K562 (cell line): ENCODE data around the gene COL26A1. TPM values are rescaled to one million over a fixed set of nuclear protein-coding genes. Genes with fewer than 3 reads are reported as not detected.
A peak's percentile ranks its signal among the peaks of the same experiment; 100 is the strongest.

Experiments
- ATAC-seq: fragments of 200-7000 bp; cut with Tn5 transposase; 3 replicates; pipeline ENCODE4 v1.9.1; 2020; ENCODE audit warnings: moderate library complexity
- BruUV-seq: library from RNA; stranded (reverse); fragments of 400-500 nt; replicated peaks from 2 replicates; lab custom pipeline; 2021; lab: Mats Ljungman, UMichigan
- CTCF ChIA-PET: fragments of 300-600 bp; formaldehyde crosslinking; extraction: SDS; loops from one replicate; lab custom pipeline; 2021; ENCODE audit warnings: low intra/inter-chr PET ratio; lab: Yijun Ruan, JAX
- POLR2A ChIA-PET: fragments of 300-600, 350-650 bp; sonication (Branson Sonifier 250); formaldehyde crosslinking; extraction: SDS; loops from one replicate; lab custom pipeline; 2021; ENCODE audit warnings: antibody characterized with exemption, inconsistent platforms; lab: Yijun Ruan, JAX
- DNase-seq, 4 experiments: peaks; one replicate each; pipeline versions ENCODE4 v3.0.0 to v3.0.0-alpha.2; 2011 to 2018; ENCODE audit warnings: low spot score in 3 of 4, mixed read lengths in 3 of 4; ENCODE audit errors: extremely low read depth in 1 of 4
- FAIRE-seq: peaks from 2 replicates; lab custom pipeline; 2011; peaks lifted over from hg19 to GRCh38; lab: Jason Lieb, UNC
- H2AFZ ChIP-seq: 2 replicates; pipeline ENCODE4 v1.6.0; 2011; ENCODE audit warnings: low read depth, low read length, control low read depth, inconsistent platforms
- H3K27ac ChIP-seq: fragments of 200-600 bp; 3 replicates; pipeline ENCODE4 v1.8.0; 2011; ENCODE audit warnings: low read depth, mild to moderate bottlenecking, control low read depth, inconsistent platforms, low read length, moderate library complexity, mixed read lengths; ENCODE audit errors: extremely low read depth
- H3K27me3 ChIP-seq, 2 experiments: fragments of 300-600 bp in 1 of 2; 2 replicates in 1 of 2; 3 replicates in 1 of 2; pipeline versions ENCODE4 v1.6.0 to v1.8.0; 2011; ENCODE audit warnings: inconsistent platforms in 2 of 2, low read length in 2 of 2, mild to moderate bottlenecking in 1 of 2, mixed read lengths in 1 of 2, moderate library complexity in 1 of 2; ENCODE audit not compliant: control insufficient read depth in 2 of 2, insufficient read depth in 2 of 2
- H3K36me3 ChIP-seq: fragments of 300-600 bp; 3 replicates; pipeline ENCODE4 v1.8.0; 2011; ENCODE audit warnings: mild to moderate bottlenecking, low read length, inconsistent platforms; ENCODE audit not compliant: control insufficient read depth, insufficient read depth
- H3K4me1 ChIP-seq, 2 experiments: fragments of 200-600 bp in 1 of 2; replicated peaks in 1 of 2; 2 replicates in 1 of 2; 3 replicates in 1 of 2; pipeline versions ENCODE4 v1.5.1 to v1.8.0; 2011; ENCODE audit warnings: inconsistent platforms in 2 of 2, low read length in 2 of 2, mild to moderate bottlenecking in 1 of 2, mixed read lengths in 1 of 2, moderate library complexity in 1 of 2; ENCODE audit not compliant: control insufficient read depth in 2 of 2, insufficient read depth in 2 of 2
- H3K4me2 ChIP-seq: 2 replicates; pipeline ENCODE4 v1.6.1; 2011; ENCODE audit warnings: low read length, control low read depth, inconsistent platforms, mixed read lengths; ENCODE audit not compliant: insufficient read depth
- H3K4me3 ChIP-seq: fragments of 200-600 bp; sonication (generic), shearing (Covaris generic); 2 replicates; pipeline ENCODE4 v1.5.1; 2016; ENCODE audit warnings: control low read depth, inconsistent platforms
- H3K79me2 ChIP-seq: fragments of 200-600 bp; 3 replicates; pipeline ENCODE4 v1.8.0; 2011; ENCODE audit warnings: low read length, inconsistent platforms; ENCODE audit not compliant: control insufficient read depth, insufficient read depth
- H3K9ac ChIP-seq, 2 experiments: 2 replicates each; pipeline versions ENCODE4 v1.6.0 to v1.6.1; 2011; ENCODE audit warnings: low read depth in 2 of 2, low read length in 2 of 2, control low read depth in 1 of 2, inconsistent platforms in 1 of 2, mild to moderate bottlenecking in 1 of 2, mixed read lengths in 1 of 2; ENCODE audit not compliant: insufficient read depth in 1 of 2
- H3K9me1 ChIP-seq: one replicate; pipeline ENCODE4 v1.6.0; 2011; ENCODE audit warnings: inconsistent platforms, mild to moderate bottlenecking, low read length, moderate library complexity; ENCODE audit not compliant: control insufficient read depth, insufficient read depth
- H3K9me3 ChIP-seq: replicated peaks from 2 replicates; pipeline ENCODE4 v1.5.1; 2011; ENCODE audit warnings: low read depth, low read length, inconsistent platforms; ENCODE audit not compliant: control insufficient read depth, insufficient read depth
- H4K20me1 ChIP-seq: replicated peaks from 2 replicates; pipeline ENCODE4 v1.6.1; 2011; ENCODE audit warnings: low read length, inconsistent platforms, mixed read lengths; ENCODE audit not compliant: control insufficient read depth, insufficient read depth
- ARHGAP35 ChIP-seq: fragments of 450-650 bp; IDR thresholded peaks from 2 replicates; pipeline ENCODE4 v1.6.1; 2018; ENCODE audit not compliant: partially characterized antibody
- ATF6 ChIP-seq: sonication (generic); formaldehyde crosslinking; IDR thresholded peaks from 2 replicates; pipeline ENCODE4 v1.4.0; 2020; ENCODE audit warnings: mild to moderate bottlenecking, missing genetic modification reagents
- CCAR2 ChIP-seq: fragments of 200-400 bp; formaldehyde crosslinking; IDR thresholded peaks from 2 replicates; pipeline ENCODE4 v1.6.1; 2017; ENCODE audit warnings: mild to moderate bottlenecking, low read depth, low read length
- CHD2 ChIP-seq: IDR thresholded peaks from 2 replicates; pipeline ENCODE4 v1.6.1; 2011; ENCODE audit warnings: low read depth, low read length
- CTCF ChIP-seq, 3 experiments: IDR thresholded peaks in 2 of 3; conservative IDR thresholded peaks in 1 of 3; 2 replicates each; pipeline ENCODE4 v1.5.1; 2011 to 2012; ENCODE audit warnings: low read length in 3 of 3, mild to moderate bottlenecking in 3 of 3, control low read depth in 2 of 3, improper control_type of control experiment in 1 of 3, inconsistent platforms in 1 of 3, low read depth in 1 of 3, mixed read lengths in 1 of 3, moderate library complexity in 1 of 3; ENCODE audit not compliant: insufficient read depth in 2 of 3
- ETV5 ChIP-seq: sonication (generic); formaldehyde crosslinking; IDR thresholded peaks from 2 replicates; pipeline ENCODE4 v1.4.0; 2020; ENCODE audit warnings: low read depth, mild to moderate bottlenecking, missing genetic modification reagents
- LARP7 ChIP-seq: fragments of 450-650 bp; IDR thresholded peaks from 2 replicates; pipeline ENCODE4 v1.6.1; 2016
- NR2F6 ChIP-seq: fragments of 450-650 bp; formaldehyde crosslinking; IDR thresholded peaks from 2 replicates; pipeline ENCODE4 v1.4.0; 2020; ENCODE audit warnings: mild to moderate bottlenecking
- PHF20 ChIP-seq: fragments of 450-650 bp; IDR thresholded peaks from 2 replicates; pipeline ENCODE4 v1.6.1; 2018; ENCODE audit not compliant: partially characterized antibody
- PPARD ChIP-seq: fragments of 250-450 bp; sonication (Bioruptor Pico); IDR thresholded peaks from 2 replicates; pipeline ENCODE4 v1.8.0; 2022; ENCODE audit warnings: inconsistent platforms, mild to moderate bottlenecking, moderate library complexity
- RBM14 ChIP-seq: fragments of 200-400 bp; formaldehyde crosslinking; IDR thresholded peaks from 2 replicates; pipeline ENCODE4 v1.6.1; 2018; ENCODE audit warnings: low read depth, mild to moderate bottlenecking, low read length, moderate library complexity, borderline replicate concordance; ENCODE audit not compliant: insufficient read depth
- SMARCB1 ChIP-seq: IDR thresholded peaks from 2 replicates; pipeline ENCODE4 v1.6.1; 2011; ENCODE audit warnings: improper control_type of control experiment, low read depth; ENCODE audit not compliant: insufficient read length
- SNAPC5 ChIP-seq: fragments of 250-450 bp; sonication (Bioruptor Pico); IDR thresholded peaks from 2 replicates; pipeline ENCODE4 v1.8.0; 2021; ENCODE audit warnings: moderate library complexity, mild to moderate bottlenecking, inconsistent platforms
- SPI1 ChIP-seq: IDR thresholded peaks from 2 replicates; pipeline ENCODE4 v1.6.1; 2011; ENCODE audit warnings: low read depth, low read length, control low read depth, borderline replicate concordance
- TCF7 ChIP-seq: sonication (generic); IDR thresholded peaks from 2 replicates; pipeline ENCODE4 v1.6.1; 2016; ENCODE audit warnings: antibody characterized with exemption, borderline replicate concordance
- ZFP1 ChIP-seq: fragments of 450-650 bp; formaldehyde crosslinking; IDR thresholded peaks from 2 replicates; pipeline ENCODE4 v1.4.0; 2020; ENCODE audit warnings: mild to moderate bottlenecking, mixed read lengths
- ZNF354B ChIP-seq: fragments of 250-450 bp; sonication (Bioruptor Pico); IDR thresholded peaks from 2 replicates; pipeline ENCODE4 v1.4.0; 2020
- ZNF384 ChIP-seq: IDR thresholded peaks from 2 replicates; pipeline ENCODE4 v1.6.1; 2012; ENCODE audit warnings: low read depth, low read length, improper control_type of control experiment
- WGBS: fragments of 100-300 bp; shearing (Covaris generic); methylation state at CpG from one replicate; pipeline ENCODE4 v1.1.6; 2016; ENCODE audit warnings: low coverage, mixed read lengths; ENCODE audit not compliant: insufficient coverage; ENCODE audit errors: missing lambda C conversion rate; 5-methylcytosine and 5-hydroxymethylcytosine counted together
- in situ Hi-C: fragments of 300-500 bp; cut with MboI; formaldehyde crosslinking; loops from 4 replicates; pipeline ENCODE4 v1.15.0; 2018; ENCODE audit warnings: inconsistent platforms, mixed read lengths
- intact Hi-C: fragments of 100-400 bp; cut with micrococcal nuclease; formaldehyde crosslinking; loops from 2 replicates; pipeline ENCODE4 v1.14.2; 2022
- polyA plus RNA-seq, 8 experiments: library from polyadenylated mRNA; depleted of rRNA in 4 of 8; stranded (reverse) in 5 of 8; unstranded in 3 of 8; fragments of >200 nt; fragmentation: Nextera tagmentation in 2 of 8; fragmentation: Illumina TruSeq in 1 of 8; extraction: Ambion mirVana in 2 of 8; extraction: Trizol in 1 of 8; gene quantifications; 2 replicates each; pipeline versions ENCODE4 v1.2.1 to v1.2.3, GENCODE V29; 2011 to 2014; ENCODE audit warnings: inconsistent platforms in 1 of 8, missing spikeins in 1 of 8
- total RNA-seq, 7 experiments: library from RNA; depleted of rRNA in 6 of 7; stranded (reverse); fragments of >200 nt in 6 of 7; fragmentation: Illumina TruSeq in 2 of 7; extraction: Trizol in 2 of 7; gene quantifications; 2 replicates each; pipeline versions ENCODE4 v1.2.1 to v1.2.3, GENCODE V29; 2011 to 2021; ENCODE audit warnings: low replicate concordance in 1 of 7
- TF ChIP-seq, protein P1 (sequence below): fragments of 450-650 bp; formaldehyde crosslinking; IDR thresholded peaks from 2 replicates; pipeline ENCODE4 v1.4.0; 2022; ENCODE audit warnings: missing genetic modification characterization

COL26A1 gene
- total and polyA plus RNA-seq, 9 of the 15 experiments (the other 6 are each of a cell fraction or from before 2014, with no cell fraction given): 0.04 to 0.39 (median 0.07) TPM; not detected in 5

- no peak for FAIRE-seq
- CTCF ChIA-PET: interaction anchor here (0.5 kb wide), 1 partner anchor 47 kb away, joined by 3 read pairs; no protein-coding TSS in a partner anchor
- TF ChIP-seq TCF7 (no peak), SPI1 (peak; percentile 42), ETV5 (no peak), ZNF384 (no peak), CTCF (IDR thresholded peaks at IDR 0.05 in 2 of 3, conservative IDR thresholded peaks at IDR 0.05 in 1 of 3; ENCODE audit: insufficient read depth in 2 of 3, low read depth in 1 of 3, low read length in 3 of 3) (peak in 1 of 3 experiments; percentile 5; a peak in 1 of 6 replicates), SNAPC5 (CRISPR knock-in tag) (no peak), SMARCB1 (no peak), ZNF354B (CRISPR knock-in tag) (no peak), ATF6 (no peak), RBM14 (no peak), LARP7 (0 out of 2 replicates have a peak, but pooled peaks have one; percentile 25), NR2F6 (CRISPR knock-in tag) (no peak), CCAR2 (no peak), PPARD (CRISPR knock-in tag) (no peak), PHF20 (no peak), ARHGAP35 (no peak), CHD2 (no peak), ZFP1 (CRISPR knock-in tag) (no peak)
- TF ChIP-seq, protein P1, sequence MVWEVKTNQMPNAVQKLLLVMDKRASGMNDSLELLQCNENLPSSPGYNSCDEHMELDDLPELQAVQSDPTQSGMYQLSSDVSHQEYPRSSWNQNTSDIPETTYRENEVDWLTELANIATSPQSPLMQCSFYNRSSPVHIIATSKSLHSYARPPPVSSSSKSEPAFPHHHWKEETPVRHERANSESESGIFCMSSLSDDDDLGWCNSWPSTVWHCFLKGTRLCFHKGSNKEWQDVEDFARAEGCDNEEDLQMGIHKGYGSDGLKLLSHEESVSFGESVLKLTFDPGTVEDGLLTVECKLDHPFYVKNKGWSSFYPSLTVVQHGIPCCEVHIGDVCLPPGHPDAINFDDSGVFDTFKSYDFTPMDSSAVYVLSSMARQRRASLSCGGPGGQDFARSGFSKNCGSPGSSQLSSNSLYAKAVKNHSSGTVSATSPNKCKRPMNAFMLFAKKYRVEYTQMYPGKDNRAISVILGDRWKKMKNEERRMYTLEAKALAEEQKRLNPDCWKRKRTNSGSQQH (CRISPR knock-in tag): no peak
Observed at GRCh38 chr7:101411508-101411874, 48.8 kb downstream of the COL26A1 start.

More at GRCh38 chr7:101411508-101411874, 48.8 kb downstream of the COL26A1 start:
- H3K27me3 ChIP-seq: peaks cover 22 to 47% of the 10 kb centered on the region in 2 experiments
- BruUV-seq: no TSS peak
- POLR2A ChIA-PET: interaction anchor here (0.6 to 1.0 kb wide), 2 partner anchors 23 to 346 kb away, joined by 3 to 4 read pairs; no protein-coding TSS in a partner anchor
- peaks cover 0 to 6% of the 10 kb centered on the region in 2 experiments; a peak in 1 of 5 replicates for H3K4me1 ChIP-seq
- no peaks in the 10 kb centered on the region for H3K79me2 ChIP-seq
- H3K9ac ChIP-seq: no peak overlapping the region
- no peaks in the 10 kb centered on the region for H4K20me1 ChIP-seq
- no peaks in the 10 kb centered on the region for H3K36me3 ChIP-seq
- in situ Hi-C loops: no loop called here
- no peaks in the 10 kb centered on the region for H3K9me3 ChIP-seq
- no peaks in the 10 kb centered on the region for H3K9me1 ChIP-seq
- 3% methylated on average over 4 of the region's 4 CpGs for WGBS
- no peak for DNase-seq
- no peak overlapping the region; the same call in 1 of the 2 replicates for H3K4me2 ChIP-seq
- intact Hi-C loops: loop anchor here (10.0 kb wide), 1 partner anchor 47 kb away; the partner anchor contains the start of gene COL26A1
- no peak overlapping the region for H2AFZ ChIP-seq
- H3K4me3 ChIP-seq: no peak overlapping the region
- no peak overlapping the region for H3K27ac ChIP-seq
- ATAC-seq: no peak
